Lower lobe of right lung (tissue), 2 donors: Measurements from ENCODE around the gene MCF2L. TPM values are rescaled to one million over a fixed set of nuclear protein-coding genes. Genes with fewer than 3 reads are reported as not detected.

Experiments
- ATAC-seq, 2 donors: fragments of 200-7000 bp; cut with Tn5 transposase; one replicate each; pipeline ENCODE4 v1.9.1; 2020 to 2022; ENCODE audit warnings: mild to moderate bottlenecking in 2 of 2, moderate library complexity in 2 of 2
- DNase-seq: peaks from one replicate; pipeline ENCODE4 v3.0.0-alpha.2; 2020
- H3K27ac ChIP-seq: fragments of 200-600 bp; one replicate; pipeline ENCODE4 v1.8.0; 2022
- H3K27me3 ChIP-seq: fragments of 200-600 bp; one replicate; pipeline ENCODE4 v1.8.0; 2022; ENCODE audit warnings: low read depth
- H3K36me3 ChIP-seq: fragments of 200-600 bp; one replicate; pipeline ENCODE4 v1.8.0; 2022; ENCODE audit warnings: mild to moderate bottlenecking
- H3K4me1 ChIP-seq: fragments of 200-600 bp; one replicate; pipeline ENCODE4 v1.8.0; 2022
- H3K4me3 ChIP-seq: fragments of 200-600 bp; one replicate; pipeline ENCODE4 v1.8.0; 2022; ENCODE audit warnings: mild to moderate bottlenecking
- H3K9me3 ChIP-seq: fragments of 200-600 bp; one replicate; pipeline ENCODE4 v1.8.0; 2022
- CTCF ChIP-seq: fragments of 200-600 bp; IDR thresholded peaks from one replicate; pipeline ENCODE4 v1.8.0; 2022; ENCODE audit warnings: antibody characterized with exemption, mild to moderate bottlenecking
- intact Hi-C: fragments of 100-400 bp; cut with DNase I; formaldehyde crosslinking; loops from one replicate; pipeline ENCODE4 v1.11.0; 2022
- total RNA-seq: library from RNA; stranded (reverse); fragmentation: NEBNext Ultra II Directional; extraction: Animal tissue kit (Norgen Biotek cat#: 25700); gene quantifications from one replicate; pipeline ENCODE4 v1.2.1, GENCODE V29; 2021
- donor health status: DM: no; HTN: yes; CAD: no; lungs with severe emphysema.

MCF2L gene
- total RNA-seq, 1 donor from 2014 or later = 42.4 TPM

GRCh38 chr13:112982281-112983041, 13.4 kb downstream of the MCF2L start:
- peaks cover 6% of the 10 kb centered on the region for H3K4me1 ChIP-seq
- no peaks in the 10 kb centered on the region for H3K36me3 ChIP-seq
- DNase-seq = no peak
- TF ChIP-seq CTCF = no peak
- no peaks in the 10 kb centered on the region for H3K9me3 ChIP-seq
- H3K27ac ChIP-seq = peak overlapping the region; percentile 82
- H3K4me3 ChIP-seq = peak overlapping the region; percentile 49
- intact Hi-C loops = no loop called here
- ATAC-seq = no peak
- H3K27me3 ChIP-seq = peaks cover 4% of the 10 kb centered on the region

- TF ChIP-seq CTCF = no peak
- Histone ChIP-seq H3K4me1 (peaks cover 6% of the 10 kb centered on the region), H3K4me3 (peak overlapping the region; percentile 25), H3K36me3 (no peaks in the 10 kb centered on the region), H3K27me3 (peaks cover 4% of the 10 kb centered on the region), H3K9me3 (no peaks in the 10 kb centered on the region), H3K27ac (peak overlapping the region; percentile 82)
- ATAC-seq = no peak
- DNase-seq = no peak
- intact Hi-C loops = no loop called here
Measured at GRCh38 chr13:112983042-112983305, 14.0 kb downstream of the MCF2L start.

GRCh38 chr13:112983428-112984196, 14.6 kb downstream of the MCF2L start:
- no peak for TF ChIP-seq CTCF
- DNase-seq (no peak), ATAC-seq (peak in 1 of 2 donors; percentile 3)
- H3K4me3 ChIP-seq = peak overlapping the region; percentile 25
- H3K9me3 ChIP-seq = no peaks in the 10 kb centered on the region
- peaks cover 6% of the 10 kb centered on the region for H3K4me1 ChIP-seq
- peaks cover 4% of the 10 kb centered on the region for H3K27me3 ChIP-seq
- H3K36me3 ChIP-seq = no peaks in the 10 kb centered on the region
- peak overlapping the region; percentile 82 for H3K27ac ChIP-seq
- intact Hi-C loops = no loop called here

DNA sequence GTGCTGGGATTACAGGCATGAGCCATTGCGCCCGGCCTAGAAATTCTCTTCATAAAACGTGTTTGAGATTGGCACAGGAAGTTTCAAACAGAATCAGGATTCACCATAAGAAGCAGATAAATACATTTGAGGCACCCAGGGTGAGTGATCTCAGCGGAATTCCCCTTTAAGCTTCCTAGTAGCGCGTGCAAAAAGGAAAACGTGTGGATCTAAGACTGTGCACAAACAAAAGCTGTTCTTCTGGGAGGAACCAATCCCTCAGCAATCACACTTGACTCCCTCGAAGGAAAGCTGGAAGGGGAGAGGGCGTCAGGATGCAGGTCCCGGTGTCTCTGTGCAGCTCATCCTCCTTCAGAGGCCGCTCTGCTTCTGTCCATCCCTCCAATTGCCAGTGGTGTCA, 15.5 kb downstream of the MCF2L start:
- intact Hi-C loops = no loop called here
- H3K27me3 ChIP-seq = peaks cover 4% of the 10 kb centered on the region
- ATAC-seq (no peak), DNase-seq (no peak)
- no peak for TF ChIP-seq CTCF
- H3K4me1 ChIP-seq = peaks cover 6% of the 10 kb centered on the region
- H3K4me3 ChIP-seq = no peak overlapping the region
- H3K36me3 ChIP-seq = no peaks in the 10 kb centered on the region
- no peaks in the 10 kb centered on the region for H3K9me3 ChIP-seq
- H3K27ac ChIP-seq = no peak overlapping the region

DNA sequence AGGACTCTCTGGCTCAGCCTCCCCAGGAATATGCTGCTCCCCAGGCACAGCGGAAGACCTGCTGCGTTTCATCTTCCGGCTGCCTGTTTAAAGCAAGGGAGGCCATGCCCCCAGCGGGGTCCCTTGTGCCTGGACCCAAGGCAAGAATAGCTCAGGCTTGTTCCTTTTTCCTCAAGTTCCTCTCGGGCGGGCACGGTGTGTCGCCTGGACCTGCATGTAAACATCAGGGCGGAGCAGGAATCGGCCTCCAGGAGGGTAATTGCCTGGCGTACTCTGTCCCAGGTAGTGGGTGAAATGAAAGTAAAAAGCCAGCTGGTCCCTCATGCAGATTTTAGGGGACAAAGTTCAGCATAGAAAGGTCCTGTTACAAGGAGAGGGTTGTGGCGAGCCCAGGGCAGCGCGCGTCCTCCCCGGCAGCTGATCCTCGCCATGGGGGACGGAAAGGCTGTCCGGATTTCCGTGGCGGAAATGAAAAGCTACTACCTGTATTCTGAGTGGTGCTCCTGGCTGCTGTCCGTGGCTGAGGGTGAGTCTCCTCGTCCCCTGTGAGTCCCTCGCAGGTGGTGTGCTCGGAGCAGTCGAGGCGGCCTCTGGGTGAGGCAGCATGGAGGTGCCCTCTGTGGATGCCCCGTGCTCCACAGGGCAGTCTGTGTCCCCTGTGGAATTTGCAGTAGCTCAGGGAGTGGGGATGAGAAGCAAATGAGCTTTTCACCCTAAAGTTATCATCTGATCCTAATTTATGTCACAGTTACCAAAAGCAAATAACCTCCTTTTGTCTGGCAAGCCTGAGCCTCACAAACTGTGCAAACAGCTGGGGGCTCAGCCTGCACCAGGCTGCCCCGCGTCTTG, 16.2 kb downstream of the MCF2L start:
- Histone ChIP-seq H3K27me3 (peaks cover 4% of the 10 kb centered on the region), H3K9me3 (no peaks in the 10 kb centered on the region), H3K27ac (no peak overlapping the region), H3K4me1 (peaks cover 6% of the 10 kb centered on the region), H3K36me3 (no peaks in the 10 kb centered on the region), H3K4me3 (no peak overlapping the region)
- DNase-seq (no peak), ATAC-seq (no peak)
- intact Hi-C loops = no loop called here
- no peak for TF ChIP-seq CTCF
